ENCODE measurements around the gene UNG. TPM values are rescaled to one million over a fixed set of nuclear protein-coding genes. Genes with fewer than 3 reads are reported as not detected.

The UNG gene
- total RNA-seq, 1 experiment from 2014 or later = 74.4 TPM

DNA sequence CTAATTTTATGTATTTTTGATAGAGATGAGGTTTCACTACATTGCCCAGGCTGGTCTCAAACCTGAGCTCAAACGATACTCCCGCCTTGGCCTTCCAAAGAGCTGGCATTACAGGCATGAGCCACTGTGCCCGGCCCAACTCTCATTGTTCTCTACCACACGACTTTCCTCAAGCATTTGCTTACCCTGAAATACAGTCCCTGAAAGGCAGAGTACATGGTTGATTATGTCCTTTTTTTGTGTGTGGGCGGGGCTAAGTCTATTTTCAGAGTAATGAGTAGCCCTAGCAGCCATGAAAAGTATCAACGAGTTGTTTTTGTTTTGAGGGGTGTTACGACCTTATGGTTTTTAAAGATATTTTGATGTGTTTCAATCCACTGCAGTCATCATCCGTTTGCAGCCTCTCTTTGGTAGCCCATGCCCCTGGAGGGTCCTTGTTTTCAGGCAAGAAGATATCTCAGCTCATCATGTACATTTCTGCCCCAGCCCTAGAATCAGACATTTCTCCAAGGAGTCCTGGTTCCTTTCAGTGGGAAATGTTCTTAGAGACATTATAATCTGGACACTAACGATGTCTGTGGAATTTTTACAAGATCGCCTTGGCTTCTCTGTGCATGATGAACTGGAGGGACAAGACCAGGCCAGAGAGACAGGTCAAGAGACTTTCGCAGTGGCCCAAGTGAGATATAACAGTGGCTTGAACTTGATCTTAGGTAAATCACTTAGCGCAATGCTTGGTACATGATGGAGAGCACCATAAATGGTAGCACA is 27.7 kb downstream of the UNG start:
- TF ChIP-seq SIN3A (IDR thresholded peaks at IDR 0.05; ENCODE audit: borderline replicate concordance, insufficient read depth, low read depth, low read length) = no peak
- no peak for TF ChIP-seq TCF7L2 (IDR thresholded peaks at IDR 0.05; ENCODE audit: low read depth, low read length)
- TF ChIP-seq CTCF (IDR thresholded peaks at IDR 0.05) = no peak
- TF ChIP-seq, protein P1, sequence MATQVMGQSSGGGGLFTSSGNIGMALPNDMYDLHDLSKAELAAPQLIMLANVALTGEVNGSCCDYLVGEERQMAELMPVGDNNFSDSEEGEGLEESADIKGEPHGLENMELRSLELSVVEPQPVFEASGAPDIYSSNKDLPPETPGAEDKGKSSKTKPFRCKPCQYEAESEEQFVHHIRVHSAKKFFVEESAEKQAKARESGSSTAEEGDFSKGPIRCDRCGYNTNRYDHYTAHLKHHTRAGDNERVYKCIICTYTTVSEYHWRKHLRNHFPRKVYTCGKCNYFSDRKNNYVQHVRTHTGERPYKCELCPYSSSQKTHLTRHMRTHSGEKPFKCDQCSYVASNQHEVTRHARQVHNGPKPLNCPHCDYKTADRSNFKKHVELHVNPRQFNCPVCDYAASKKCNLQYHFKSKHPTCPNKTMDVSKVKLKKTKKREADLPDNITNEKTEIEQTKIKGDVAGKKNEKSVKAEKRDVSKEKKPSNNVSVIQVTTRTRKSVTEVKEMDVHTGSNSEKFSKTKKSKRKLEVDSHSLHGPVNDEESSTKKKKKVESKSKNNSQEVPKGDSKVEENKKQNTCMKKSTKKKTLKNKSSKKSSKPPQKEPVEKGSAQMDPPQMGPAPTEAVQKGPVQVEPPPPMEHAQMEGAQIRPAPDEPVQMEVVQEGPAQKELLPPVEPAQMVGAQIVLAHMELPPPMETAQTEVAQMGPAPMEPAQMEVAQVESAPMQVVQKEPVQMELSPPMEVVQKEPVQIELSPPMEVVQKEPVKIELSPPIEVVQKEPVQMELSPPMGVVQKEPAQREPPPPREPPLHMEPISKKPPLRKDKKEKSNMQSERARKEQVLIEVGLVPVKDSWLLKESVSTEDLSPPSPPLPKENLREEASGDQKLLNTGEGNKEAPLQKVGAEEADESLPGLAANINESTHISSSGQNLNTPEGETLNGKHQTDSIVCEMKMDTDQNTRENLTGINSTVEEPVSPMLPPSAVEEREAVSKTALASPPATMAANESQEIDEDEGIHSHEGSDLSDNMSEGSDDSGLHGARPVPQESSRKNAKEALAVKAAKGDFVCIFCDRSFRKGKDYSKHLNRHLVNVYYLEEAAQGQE (IDR thresholded peaks at IDR 0.05; ENCODE audit: insufficient read depth in 1 of 2, low read depth in 2 of 2, low read length in 1 of 2) = no peak
- no peak for TF ChIP-seq POLR2AphosphoS5 (IDR thresholded peaks at IDR 0.05; ENCODE audit: low read depth, low read length)
- ATAC-seq (no peak), DNase-seq (ENCODE audit: low read depth, low spot score) (no peak)
- Histone ChIP-seq H3K27me3 (ENCODE audit: control insufficient read depth, insufficient read depth, low read length) (no peaks in the 10 kb centered on the region), H3K9me3 (ENCODE audit: control insufficient read depth, insufficient read depth, low read depth, low read length) (no peaks in the 10 kb centered on the region), H3K4me3 (ENCODE audit: low read depth in 2 of 2, low read length in 2 of 2) (no peak overlapping the region), H3K36me3 (ENCODE audit: control insufficient read depth, insufficient read depth, low read length) (no peaks in the 10 kb centered on the region), H3K27ac (ENCODE audit: low read length) (no peak overlapping the region), H3K4me1 (ENCODE audit: control insufficient read depth, insufficient read depth, low read length) (no peaks in the 10 kb centered on the region)
- intact Hi-C loops (cut with micrococcal nuclease; ENCODE audit: unreplicated experiment) = no loop called here
- in situ Hi-C loops (cut with HindIII; ENCODE audit: low pct_unique_long_range_greater_than_20kb, low sequenced_read_pairs) = no loop called here
- POLR2A ChIA-PET = no interaction called here
- CTCF ChIA-PET = no interaction called here
- no TSS peak for BruUV-seq (replicated peaks)

DNA sequence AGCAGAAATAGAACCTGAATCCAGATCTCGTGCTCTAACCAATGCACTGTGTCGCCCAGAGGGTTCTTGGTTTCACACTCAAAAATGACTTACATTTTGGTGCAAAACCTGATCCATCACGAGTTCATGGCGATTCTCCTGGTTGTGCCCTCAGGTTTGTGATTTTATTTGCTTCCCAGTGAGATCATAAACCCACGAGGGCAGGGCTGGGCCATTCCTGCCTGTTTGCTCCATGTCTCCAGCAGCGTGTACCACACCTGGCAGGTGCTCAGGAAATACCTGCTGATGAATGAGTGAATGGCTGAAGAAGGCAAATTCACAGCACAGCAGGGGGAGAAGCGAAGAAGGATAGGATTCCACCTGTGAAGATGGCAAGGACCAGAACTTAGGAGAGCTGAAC is 28.4 kb downstream of the UNG start:
- CTCF ChIA-PET = no interaction called here
- H3K36me3 ChIP-seq (ENCODE audit: control insufficient read depth, insufficient read depth, low read length) = no peaks in the 10 kb centered on the region
- POLR2A ChIA-PET = no interaction called here

More for the DNA sequence above, 28.4 kb downstream of the UNG start:
- intact Hi-C loops (cut with micrococcal nuclease; ENCODE audit: unreplicated experiment) = no loop called here
- no peaks in the 10 kb centered on the region for H3K9me3 ChIP-seq (ENCODE audit: control insufficient read depth, insufficient read depth, low read depth, low read length)
- H3K4me1 ChIP-seq (ENCODE audit: control insufficient read depth, insufficient read depth, low read length) = no peaks in the 10 kb centered on the region
- DNase-seq (ENCODE audit: low read depth, low spot score) = no peak
- TF ChIP-seq CTCF (IDR thresholded peaks at IDR 0.05) = no peak
- no peak for TF ChIP-seq TCF7L2 (IDR thresholded peaks at IDR 0.05; ENCODE audit: low read depth, low read length)
- TF ChIP-seq, protein P1 (IDR thresholded peaks at IDR 0.05; ENCODE audit: insufficient read depth in 1 of 2, low read depth in 2 of 2, low read length in 1 of 2) = no peak
- no peak for TF ChIP-seq POLR2AphosphoS5 (IDR thresholded peaks at IDR 0.05; ENCODE audit: low read depth, low read length)
- TF ChIP-seq SIN3A (IDR thresholded peaks at IDR 0.05; ENCODE audit: borderline replicate concordance, insufficient read depth, low read depth, low read length) = no peak
- BruUV-seq (replicated peaks) = no TSS peak
- no peak overlapping the region for H3K4me3 ChIP-seq (ENCODE audit: low read depth in 2 of 2, low read length in 2 of 2)
- no peak overlapping the region for H3K27ac ChIP-seq (ENCODE audit: low read length)
- ATAC-seq = no peak
- in situ Hi-C loops (cut with HindIII; ENCODE audit: low pct_unique_long_range_greater_than_20kb, low sequenced_read_pairs) = no loop called here
- no peaks in the 10 kb centered on the region for H3K27me3 ChIP-seq (ENCODE audit: control insufficient read depth, insufficient read depth, low read length)
